Right lung (tissue), 5 donors: Measurements from ENCODE around the gene TMC4. TPM values are rescaled to one million over a fixed set of nuclear protein-coding genes. Genes with fewer than 3 reads are reported as not detected.
A peak's percentile ranks its signal among the peaks of the same experiment; 100 is the strongest.
"Not testable (repeated sequence)": the region's sequence is repeated elsewhere in the genome, so short reads cannot be mapped to it uniquely, and the experiment has no call there.

Experiments used
- DNase-seq, 2 donors: peaks; one replicate each; pipeline ENCODE4 v3.0.0-alpha.2; 2013
- polyA plus RNA-seq, 5 donors: library from polyadenylated mRNA; unstranded; fragments of 120-200 nt; gene quantifications; one replicate each; pipeline versions ENCODE4 v1.2.1 to v1.2.3, GENCODE V29; 2013; ENCODE audit warnings: inconsistent platforms in 1 of 5, low replicate concordance in 1 of 5; ENCODE audit not compliant: insufficient read length in 5 of 5, insufficient read depth in 1 of 5

Gene TMC4
- polyA plus RNA-seq, 5 donors, result 21.9 to 42.8 (median 32.1) TPM

DNA sequence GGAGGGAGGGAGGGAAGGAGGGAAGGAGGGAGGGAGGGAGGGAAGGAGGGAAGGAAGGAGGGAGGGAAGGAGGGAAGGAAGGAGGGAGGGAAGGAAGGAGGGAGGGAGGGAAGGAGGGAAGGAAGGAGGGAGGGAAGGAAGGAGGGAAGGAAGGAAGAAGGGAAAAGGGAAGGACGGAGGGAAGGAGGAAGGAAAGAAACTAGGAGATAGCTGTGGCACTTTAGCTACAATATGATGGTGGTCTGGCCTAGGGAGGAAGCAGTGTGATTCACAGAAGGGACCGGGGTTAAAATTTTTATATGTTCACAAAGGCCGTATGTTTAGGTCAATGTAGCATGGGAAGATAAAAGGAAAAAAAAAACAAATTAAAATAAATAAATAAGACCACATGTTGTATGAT, 8.9 kb upstream of the TMC4 start:
- not testable (repeated sequence) for DNase-seq

DNA sequence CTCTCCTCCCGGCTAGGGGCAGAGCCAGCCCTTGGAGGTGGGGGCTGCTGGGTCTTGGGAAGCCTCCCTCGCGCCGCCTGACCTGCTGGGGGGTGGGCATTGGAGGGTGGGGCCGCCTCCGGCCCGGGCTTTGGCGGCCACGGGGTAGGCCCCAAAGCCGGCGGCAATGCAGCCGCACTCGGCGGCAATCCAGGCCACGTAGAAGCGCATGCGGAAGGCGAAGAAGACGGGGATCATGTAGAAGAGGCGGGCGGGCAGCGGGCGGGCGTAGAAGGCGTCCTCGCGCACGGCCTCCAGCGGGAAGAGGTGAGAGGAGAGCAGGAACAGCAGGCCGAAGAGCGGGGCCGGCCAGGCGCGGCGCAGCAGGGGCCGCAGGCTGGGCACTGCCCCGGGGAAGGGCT, 7.7 kb upstream of the TMC4 start:
- DNase-seq, result no peak

DNA sequence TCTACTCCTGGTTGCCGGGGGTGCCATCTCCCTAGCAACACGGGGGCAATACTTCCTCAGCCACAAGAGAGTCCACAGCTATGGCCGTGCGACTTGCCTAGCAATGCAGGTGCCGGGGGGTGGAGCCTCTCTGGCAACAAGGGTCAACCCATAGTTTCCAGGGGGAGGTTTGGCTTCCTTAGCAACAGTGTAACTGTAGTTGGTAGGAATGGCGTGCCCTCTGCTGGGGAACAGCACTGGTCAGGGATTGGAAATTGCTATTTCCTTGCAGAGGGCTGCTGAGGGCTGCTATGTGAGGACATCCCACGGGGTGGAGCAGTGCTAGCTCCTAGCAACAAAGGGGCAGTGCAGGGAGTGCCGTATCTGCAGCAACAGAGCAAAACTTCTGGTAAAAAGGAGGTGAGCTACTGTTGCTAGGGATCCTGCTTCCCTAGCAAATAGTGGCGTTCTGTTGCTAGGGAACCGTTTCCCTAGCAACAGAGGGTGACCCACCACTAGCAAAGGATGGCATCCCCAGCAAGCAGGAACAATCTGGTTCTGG, 7.0 kb upstream of the TMC4 start:
- no peak for DNase-seq

- DNase-seq, result no peak
Observed at GRCh38 chr19:54179262-54179852, 6.4 kb upstream of the TMC4 start.

DNA sequence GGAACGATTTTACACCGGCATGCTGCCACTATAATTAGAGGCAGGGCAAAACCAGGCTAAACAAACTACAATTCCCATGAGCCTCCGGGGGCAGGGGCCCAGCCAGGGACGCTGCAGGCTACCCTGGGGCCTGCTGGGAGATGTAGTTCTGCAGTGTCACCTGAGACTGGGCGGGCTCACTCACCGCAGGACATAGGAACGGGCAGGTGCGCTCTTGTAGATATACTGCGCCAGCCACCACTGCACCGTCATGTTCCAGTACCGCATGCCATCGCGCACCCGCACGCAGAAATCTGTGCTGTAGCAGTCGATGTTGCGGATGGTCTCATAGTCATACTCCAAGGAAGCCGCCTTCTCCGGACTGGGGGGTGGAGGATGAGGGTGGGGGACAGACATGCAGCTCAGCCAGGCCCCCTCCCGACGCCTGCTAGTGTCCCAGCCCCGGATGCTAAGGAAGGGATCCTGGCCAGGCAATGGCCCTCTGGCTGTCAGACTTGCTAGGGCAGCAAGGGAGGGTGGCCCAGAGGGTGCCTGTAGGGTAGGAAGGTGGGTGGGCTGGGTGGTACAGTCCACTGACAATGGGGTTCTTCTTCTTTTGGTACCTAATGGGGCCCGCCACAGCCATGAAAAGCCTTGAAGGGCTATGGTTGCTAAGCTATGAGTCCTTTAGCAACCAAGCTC, 5.8 kb upstream of the TMC4 start:
- DNase-seq, result no peak

DNA sequence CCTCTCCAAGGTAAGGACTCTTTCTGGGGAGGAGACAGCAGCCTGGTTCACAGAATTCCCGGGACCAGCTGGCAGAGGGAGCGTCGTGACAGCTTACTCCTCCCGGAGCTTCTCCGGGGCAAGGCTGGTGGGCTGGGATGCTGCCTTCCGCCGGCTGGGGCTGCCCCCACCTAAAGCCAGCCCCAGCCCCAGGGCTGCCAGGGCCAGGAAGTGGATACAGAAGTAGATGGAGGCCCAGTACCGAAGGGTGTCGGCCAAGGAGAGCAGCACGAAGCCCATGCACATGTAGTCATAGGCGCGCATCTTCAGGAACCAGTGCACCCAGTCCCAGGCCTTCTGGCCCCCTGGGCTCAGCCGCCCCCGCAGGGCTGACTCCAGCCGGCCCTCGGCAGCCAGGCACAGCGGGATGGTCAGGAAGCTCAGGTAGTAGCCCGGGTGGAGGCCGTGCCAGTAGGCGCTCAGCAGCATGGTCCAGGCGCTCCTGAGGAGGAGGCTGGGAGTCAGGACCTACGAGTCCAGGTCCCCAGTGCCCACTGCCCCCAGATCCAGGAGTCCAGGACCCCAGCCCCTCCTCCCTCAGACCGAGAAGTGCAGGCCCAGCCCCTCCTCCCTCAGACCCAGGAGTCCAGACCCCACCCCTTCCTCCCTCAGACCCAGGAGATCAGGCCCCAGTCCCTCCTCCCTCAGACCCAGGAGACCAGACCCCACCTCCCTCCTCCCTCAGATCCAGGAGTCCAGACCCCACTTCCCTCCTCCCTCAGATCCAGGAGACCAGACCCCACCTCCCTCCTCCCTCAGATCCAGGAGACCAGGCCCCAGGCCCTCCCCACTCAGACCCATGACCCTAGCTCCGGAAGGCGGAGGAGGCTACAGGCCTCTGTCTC, 1.2 kb upstream of the TMC4 start:
- no peak for DNase-seq

- no peak for DNase-seq
Observed at GRCh38 chr19:54173359-54173699, 369 bp upstream of the TMC4 start.

- not testable (repeated sequence) for DNase-seq
Observed at GRCh38 chr19:54171736-54172431, 1.1 kb downstream of the TMC4 start.

DNA sequence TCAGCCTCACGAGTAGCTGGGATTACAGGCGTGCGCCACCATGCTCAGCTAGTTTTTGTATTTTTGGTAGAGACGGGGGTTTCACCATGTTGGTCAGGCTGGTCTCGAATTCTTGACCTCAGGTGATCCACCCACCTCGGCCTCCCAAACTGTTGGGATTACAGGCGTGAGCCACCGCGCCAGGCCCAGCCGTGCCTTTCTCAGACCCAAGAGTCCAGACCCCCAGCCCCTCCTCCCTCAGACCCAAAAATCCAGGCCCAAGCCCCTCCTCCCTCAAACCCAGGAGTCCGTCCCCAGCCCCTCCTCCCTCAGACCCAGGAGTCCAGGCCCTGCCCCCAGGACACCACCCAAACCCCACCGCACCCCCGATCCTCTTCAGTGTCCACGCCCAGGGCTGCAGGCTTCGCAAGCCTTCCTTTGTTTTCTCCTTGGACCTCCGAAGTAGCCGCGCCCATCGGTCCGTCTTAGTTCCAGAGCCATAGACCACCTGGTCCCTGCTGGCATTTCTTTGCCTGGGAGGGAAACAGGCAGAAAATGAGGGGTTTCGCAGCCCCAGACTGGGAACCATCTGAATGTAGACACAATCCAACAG, 3.7 kb downstream of the TMC4 start:
- no peak for DNase-seq

- peak; percentile 76 to 84 for DNase-seq
Observed at GRCh38 chr19:54168174-54168917, 4.6 kb downstream of the TMC4 start.

GRCh38 chr19:54165222-54165621, 7.7 kb downstream of the TMC4 start:
- no peak for DNase-seq

- no peak for DNase-seq
Observed at GRCh38 chr19:54164369-54165068, 8.4 kb downstream of the TMC4 start.

GRCh38 chr19:54162884-54163283, 10.1 kb downstream of the TMC4 start:
- no peak for DNase-seq

GRCh38 chr19:54162241-54162805, 10.6 kb downstream of the TMC4 start:
- peak; percentile 60 to 71 for DNase-seq

- no peak for DNase-seq
Observed at GRCh38 chr19:54160854-54161253, 12.1 kb downstream of the TMC4 start.

- DNase-seq, result peak in 1 of 2 donors; percentile 19
Observed at GRCh38 chr19:54160182-54160811, 12.7 kb downstream of the TMC4 start.

DNA sequence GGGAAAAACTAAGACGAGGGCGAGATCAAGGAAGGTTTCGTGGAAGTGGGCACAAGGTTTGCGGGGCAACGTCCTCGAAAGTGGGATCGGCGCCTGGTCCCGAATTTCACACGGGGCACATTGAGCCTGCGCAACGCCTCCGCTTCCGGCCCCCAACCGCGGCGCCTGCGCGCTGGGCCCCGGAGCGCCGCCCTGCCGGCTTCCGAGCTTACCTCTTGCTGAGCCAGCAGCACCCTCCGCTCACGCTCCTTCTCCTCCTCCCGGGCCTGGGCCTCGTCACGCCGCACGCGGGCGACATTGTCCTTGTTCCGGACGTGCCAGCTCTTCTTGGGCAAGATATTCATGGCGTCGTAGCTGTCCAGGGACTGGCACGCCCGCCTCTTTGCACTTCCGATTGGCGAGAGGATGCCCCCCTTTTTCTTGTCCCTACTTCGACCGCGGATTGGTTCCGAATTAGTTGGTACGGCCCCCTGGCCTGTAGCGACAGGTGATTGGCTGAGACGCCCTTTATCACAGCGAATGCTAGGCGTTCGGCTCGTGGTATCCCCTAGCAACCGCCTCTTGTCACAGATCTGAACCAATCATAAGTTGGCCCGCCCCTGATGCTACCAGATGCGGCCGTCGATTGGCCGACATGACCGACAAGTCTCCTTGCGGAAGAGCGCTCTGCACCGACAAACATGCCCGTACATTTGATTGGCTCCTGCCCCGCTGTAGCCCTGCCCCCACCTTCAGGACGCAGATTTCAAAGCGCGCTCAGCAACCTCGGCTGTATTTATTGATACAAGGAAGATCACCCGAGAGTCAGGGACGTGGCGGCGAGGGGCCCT, 13.4 kb downstream of the TMC4 start, which contains the start of gene LENG1:
Gene LENG1 (minus strand): TSS at position 370 of the 830 bp plus-strand sequence. CDS start 26 bp downstream, at position 344.
- peak; percentile 99 to 100 for DNase-seq

GRCh38 chr19:54158812-54159351, 14.1 kb downstream of the TMC4 start:
- DNase-seq, result no peak
